Mesodermal cell (in vitro differentiated cells): ENCODE results near the gene CREBBP.

Experiments
- H3K27ac ChIP-seq: 2 replicates; pipeline ENCODE4 v1.7.0; 2013; ENCODE audit warnings: mild to moderate bottlenecking, low read depth, low read length, moderate library complexity; ENCODE audit not compliant: severe bottlenecking
- H3K36me3 ChIP-seq: 2 replicates; pipeline ENCODE4 v1.7.1; 2013; ENCODE audit warnings: mild to moderate bottlenecking, low read length, moderate library complexity; ENCODE audit not compliant: control insufficient read depth, insufficient read depth
- H3K4me1 ChIP-seq: one replicate; pipeline ENCODE4 v1.7.1; 2013; ENCODE audit warnings: mild to moderate bottlenecking, low read length; ENCODE audit not compliant: insufficient read depth, control insufficient read depth, poor library complexity, severe bottlenecking
- H3K4me3 ChIP-seq: 2 replicates; pipeline ENCODE4 v1.7.0; 2013; ENCODE audit warnings: low read length, control low read depth, mild to moderate bottlenecking; ENCODE audit not compliant: insufficient read depth, poor library complexity, severe bottlenecking; ENCODE audit errors: extremely low read depth
- H3K9me3 ChIP-seq: 2 replicates; pipeline ENCODE4 v1.7.1; 2013; ENCODE audit warnings: mild to moderate bottlenecking, low read length, moderate library complexity; ENCODE audit not compliant: control insufficient read depth
- WGBS, 2 experiments: methylation state at CpG; one replicate each; pipeline ENCODE4 v1.1.5; 2013; ENCODE audit warnings: missing lambda C conversion rate in 2 of 2; ENCODE audit not compliant: insufficient coverage in 2 of 2; 5-methylcytosine and 5-hydroxymethylcytosine counted together

CREBBP gene

DNA sequence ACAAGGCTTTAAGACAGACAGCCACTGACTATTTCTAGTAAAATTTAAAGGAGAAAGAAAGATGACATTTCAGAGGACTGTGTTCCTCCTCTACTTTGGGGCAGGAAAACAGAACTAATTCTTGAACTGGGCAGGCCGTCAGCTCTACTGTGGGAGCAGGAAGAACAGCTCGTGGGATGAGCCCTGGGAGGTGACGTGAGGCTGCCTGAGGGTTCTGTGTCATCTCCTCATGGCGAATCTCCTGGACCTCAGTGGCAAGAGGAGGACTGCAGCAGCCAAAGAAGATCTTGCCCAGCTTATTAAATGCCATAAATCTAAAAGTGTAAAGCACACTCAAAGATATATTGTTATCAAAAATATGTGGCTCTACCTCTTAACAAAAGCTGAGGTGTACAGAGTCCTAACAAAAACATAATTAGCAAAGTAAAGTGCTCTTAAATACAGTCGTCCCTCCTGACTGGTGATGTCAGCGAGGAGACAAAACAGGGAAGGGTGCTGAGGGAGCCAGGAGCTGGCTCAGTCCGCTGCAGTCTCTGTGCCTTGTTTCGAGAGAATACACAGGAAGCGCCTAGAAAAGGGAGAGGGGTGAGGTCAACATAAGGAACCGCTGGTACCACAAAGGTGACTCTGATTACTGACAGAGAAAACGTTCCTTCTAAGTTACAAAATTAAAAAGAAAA, 58.0 kb downstream of the CREBBP start:
- H3K36me3 ChIP-seq = peaks cover 5% of the 10 kb centered on the region
- H3K4me3 ChIP-seq = no peak overlapping the region
- H3K27ac ChIP-seq = no peak overlapping the region
- H3K9me3 ChIP-seq = no peaks in the 10 kb centered on the region
- H3K4me1 ChIP-seq = peaks cover 20% of the 10 kb centered on the region
- 88 to 95% methylated on average over 8 of the region's 11 CpGs for WGBS, 2 experiments

DNA sequence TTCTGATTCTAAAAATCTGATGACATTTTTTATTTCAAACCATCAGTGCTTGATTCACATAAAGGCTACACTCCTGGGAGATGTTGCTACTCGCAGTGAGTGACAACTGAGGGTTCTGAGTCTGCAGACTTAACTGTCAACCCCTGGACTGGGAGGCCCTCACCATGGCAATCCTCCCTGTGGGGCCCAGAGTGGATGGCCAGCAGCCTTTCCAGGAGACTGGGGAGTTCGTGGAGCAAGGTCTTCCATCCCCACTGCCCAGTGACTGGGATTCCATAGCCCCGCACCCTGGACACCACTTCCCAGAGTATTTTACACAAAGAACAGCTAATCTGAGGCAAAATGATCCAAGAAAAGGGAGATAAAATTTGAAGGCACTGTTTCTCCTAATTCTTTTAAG, 59.3 kb downstream of the CREBBP start:
- Histone ChIP-seq H3K4me3 (no peak overlapping the region), H3K36me3 (peaks cover 5% of the 10 kb centered on the region), H3K9me3 (no peaks in the 10 kb centered on the region), H3K27ac (no peak overlapping the region), H3K4me1 (peaks cover 20% of the 10 kb centered on the region)
- WGBS, 2 experiments = 90 to 100% methylated on average over 1 to 2 of the region's 3 CpGs

DNA sequence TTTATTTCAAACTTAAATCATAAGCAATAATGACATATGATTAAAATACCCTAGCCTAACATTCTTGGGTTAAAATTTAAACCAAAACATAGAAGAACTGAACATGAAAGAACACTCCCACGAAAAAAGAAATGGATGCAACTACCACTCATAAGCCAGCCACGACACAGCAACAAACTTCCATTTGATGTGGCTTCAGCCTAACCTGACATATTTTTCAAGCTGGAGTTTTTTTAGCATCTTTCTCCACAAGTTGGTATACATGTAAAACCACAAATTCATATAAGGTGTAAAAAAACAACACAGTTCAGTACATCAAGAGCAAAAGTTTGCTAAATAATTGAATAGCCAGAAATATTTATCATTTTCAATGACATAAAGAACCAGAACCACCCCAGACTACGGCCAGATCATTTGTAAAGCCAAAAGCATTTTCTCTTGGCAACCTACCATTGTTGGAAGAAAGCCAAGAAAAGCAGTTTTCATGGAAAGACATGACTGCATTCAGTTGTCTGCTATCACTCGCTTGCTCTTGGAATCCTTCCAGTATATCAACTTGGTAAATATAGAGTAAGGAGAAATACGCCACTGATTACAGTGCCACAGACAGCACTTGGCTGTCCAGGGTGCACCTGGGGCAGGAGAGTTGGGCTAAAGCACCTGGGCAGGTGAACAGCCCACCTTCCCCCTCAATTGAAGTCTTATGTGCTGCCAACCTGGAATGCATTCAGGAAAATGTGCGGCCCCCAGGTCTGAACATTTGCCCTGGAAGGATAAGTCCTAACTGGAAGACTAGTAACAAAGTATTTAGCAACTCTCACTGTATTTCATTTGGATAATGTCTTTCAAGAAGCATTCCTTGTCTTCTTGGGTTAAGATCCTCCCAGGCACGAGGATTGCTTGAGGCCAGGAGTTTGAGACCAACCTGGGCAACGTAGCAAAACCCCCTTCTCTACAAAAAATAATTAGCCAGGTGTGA, 60.5 kb downstream of the CREBBP start:
- Histone ChIP-seq H3K4me3 (no peak overlapping the region), H3K36me3 (peaks cover 5% of the 10 kb centered on the region), H3K9me3 (no peaks in the 10 kb centered on the region), H3K4me1 (peaks cover 20% of the 10 kb centered on the region), H3K27ac (no peak overlapping the region)
- 96 to 98% methylated on average over 5 of the region's 8 CpGs for WGBS, 2 experiments

DNA sequence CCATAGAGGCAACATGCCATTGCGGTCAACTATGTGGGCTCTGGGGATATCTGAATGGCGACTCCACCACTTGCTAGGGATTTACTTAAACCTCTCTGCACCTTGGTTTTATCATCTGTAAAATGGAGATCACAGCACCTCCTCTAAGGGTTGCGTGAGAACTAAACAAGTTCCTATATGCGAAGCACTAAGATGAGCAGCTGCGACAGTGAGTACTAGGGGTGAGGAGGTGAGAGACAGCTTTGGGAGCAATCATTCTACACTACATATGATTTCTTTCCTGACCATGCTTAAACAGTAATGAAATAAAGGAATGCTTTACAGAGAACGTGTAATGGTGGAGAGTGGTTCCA, 61.4 kb downstream of the CREBBP start:
- Histone ChIP-seq H3K36me3 (peaks cover 5% of the 10 kb centered on the region), H3K4me3 (no peak overlapping the region), H3K4me1 (peaks cover 14% of the 10 kb centered on the region), H3K27ac (no peak overlapping the region), H3K9me3 (no peaks in the 10 kb centered on the region)
- 100% methylated on average over 1 to 3 of the region's 6 CpGs for WGBS, 2 experiments

DNA sequence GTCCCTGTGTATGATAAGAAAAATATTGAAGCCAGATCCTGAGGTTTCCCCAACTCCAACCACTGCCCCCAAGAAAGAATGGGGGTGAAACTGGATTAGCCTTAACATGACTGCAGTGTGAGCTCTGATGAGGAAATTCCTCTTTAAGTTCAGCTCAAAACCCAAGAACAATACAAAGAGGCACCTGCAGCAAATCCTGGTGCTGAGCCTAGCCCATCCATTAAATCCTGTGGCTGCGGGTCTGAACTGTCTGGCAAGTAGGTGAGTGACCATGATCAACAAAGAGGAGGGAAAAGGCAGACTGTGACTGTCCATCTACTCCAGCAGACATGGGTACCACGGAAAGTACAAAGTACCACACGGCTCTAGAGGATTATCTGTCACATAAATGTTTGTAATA, 64.2 kb downstream of the CREBBP start:
- Histone ChIP-seq H3K4me3 (no peak overlapping the region), H3K36me3 (no peaks in the 10 kb centered on the region), H3K4me1 (no peaks in the 10 kb centered on the region), H3K27ac (no peak overlapping the region), H3K9me3 (no peaks in the 10 kb centered on the region)
- 83 to 100% methylated on average over 1 of the region's 3 CpGs for WGBS, 2 experiments

DNA sequence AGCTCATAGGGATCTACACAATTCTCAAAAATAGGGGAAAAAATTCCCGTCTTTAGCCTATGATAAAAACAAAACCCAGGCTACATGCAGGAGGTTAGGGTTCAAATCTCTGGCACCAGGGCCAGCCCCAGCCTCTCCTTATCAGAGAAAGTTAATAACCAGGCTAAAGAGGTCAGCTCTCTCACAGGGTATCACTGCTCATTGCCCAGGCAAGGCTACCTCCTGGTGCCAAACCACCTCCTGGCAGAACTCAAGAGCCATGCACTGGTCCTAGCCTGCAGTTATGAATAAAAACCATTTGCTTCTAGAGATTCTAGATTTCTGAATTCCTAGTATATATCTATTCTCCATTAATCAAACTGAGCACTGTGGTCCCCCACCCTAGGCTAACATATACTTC, 65.8 kb downstream of the CREBBP start:
- 100% methylated on average over 1 of the region's 1 CpG; no CpG with 5 or more reads in 1 of the 2 experiments for WGBS, 2 experiments
- no peak overlapping the region for H3K27ac ChIP-seq
- peaks cover 14% of the 10 kb centered on the region for H3K36me3 ChIP-seq
- H3K9me3 ChIP-seq = no peaks in the 10 kb centered on the region
- no peak overlapping the region for H3K4me3 ChIP-seq
- H3K4me1 ChIP-seq = no peaks in the 10 kb centered on the region

DNA sequence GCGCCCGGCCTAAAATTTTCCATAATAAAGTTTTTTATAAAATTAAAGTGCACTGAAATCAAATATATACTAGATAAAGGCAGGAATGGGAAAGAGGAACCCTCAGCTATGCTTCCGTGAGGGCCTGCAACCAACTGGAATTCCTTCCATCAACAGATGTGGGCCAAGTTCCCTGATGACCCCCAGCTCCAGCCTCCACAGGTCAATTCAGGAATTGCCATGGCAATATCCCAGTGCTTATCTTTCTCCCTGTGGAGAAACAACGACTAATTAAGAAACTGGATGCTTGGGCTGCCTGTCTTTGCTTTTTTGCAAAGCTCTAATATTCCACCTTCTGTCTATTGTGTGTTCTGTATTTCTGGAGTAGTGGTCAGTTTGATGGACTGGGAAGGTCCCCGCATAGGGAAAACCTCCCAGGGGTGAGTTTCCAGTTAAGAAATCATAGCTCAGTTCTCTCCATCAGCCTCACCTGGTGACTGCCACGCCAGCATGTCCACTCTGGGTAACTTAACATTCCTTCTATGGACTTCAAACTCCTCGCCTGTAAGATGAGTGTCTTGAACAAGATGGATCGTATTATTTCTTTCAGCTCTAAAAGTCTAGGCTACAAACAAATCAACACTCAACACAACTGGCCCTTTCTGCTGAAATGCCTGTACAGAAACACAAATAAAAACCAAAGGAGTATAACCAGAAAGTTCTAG, 67.9 kb downstream of the CREBBP start:
- Histone ChIP-seq H3K36me3 (peaks cover 32% of the 10 kb centered on the region), H3K9me3 (no peaks in the 10 kb centered on the region), H3K27ac (no peak overlapping the region), H3K4me1 (no peaks in the 10 kb centered on the region), H3K4me3 (no peak overlapping the region)
- 95 to 100% methylated on average over 2 to 5 of the region's 8 CpGs for WGBS, 2 experiments

DNA sequence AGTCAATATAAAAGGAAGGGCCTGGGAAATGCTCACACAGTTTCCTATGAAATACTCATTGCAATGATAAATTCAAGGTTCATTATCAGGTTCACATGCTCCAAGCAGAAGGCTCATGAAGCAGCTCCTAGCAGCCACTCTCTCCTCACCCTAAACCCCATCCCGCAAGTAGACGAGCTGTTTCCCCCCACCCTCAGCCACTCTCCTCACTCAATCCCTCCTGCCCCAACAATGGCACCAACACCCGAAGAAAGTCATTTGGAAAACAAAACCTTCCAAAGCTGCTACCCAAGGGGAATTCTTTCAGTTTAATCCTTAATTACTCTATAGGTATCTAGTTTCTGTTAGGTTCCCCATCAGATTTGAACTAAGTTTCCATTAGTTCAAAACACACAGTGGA, 69.7 kb downstream of the CREBBP start:
- Histone ChIP-seq H3K4me3 (no peak overlapping the region), H3K9me3 (no peaks in the 10 kb centered on the region), H3K36me3 (peaks cover 44% of the 10 kb centered on the region), H3K4me1 (no peaks in the 10 kb centered on the region), H3K27ac (no peak overlapping the region)
- 95 to 96% methylated on average over 3 of the region's 3 CpGs for WGBS, 2 experiments

DNA sequence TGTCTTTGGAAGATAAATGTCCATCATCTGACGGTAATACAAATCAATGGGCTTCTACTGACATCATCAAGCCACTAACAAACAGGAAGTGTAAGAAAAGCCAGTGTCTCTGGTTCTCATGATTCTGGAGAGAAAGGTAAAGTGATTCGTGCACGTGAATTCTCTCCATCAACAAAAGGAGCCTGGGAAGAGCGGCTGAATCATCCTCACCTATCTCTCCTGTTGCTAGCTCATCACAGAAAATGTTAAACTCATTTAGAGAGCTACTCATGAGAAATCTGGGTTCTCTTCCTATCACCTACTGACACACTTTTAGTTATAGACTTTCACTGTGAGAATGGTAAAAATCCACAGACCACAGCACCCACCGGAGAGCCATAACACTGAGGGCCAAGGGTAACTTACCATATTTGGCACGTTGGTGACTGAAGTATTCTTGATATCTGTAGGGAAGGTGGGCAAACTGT, 70.3 kb downstream of the CREBBP start:
- H3K9me3 ChIP-seq = no peaks in the 10 kb centered on the region
- H3K27ac ChIP-seq = no peak overlapping the region
- 93 to 100% methylated on average over 3 of the region's 6 CpGs for WGBS, 2 experiments
- H3K4me1 ChIP-seq = no peaks in the 10 kb centered on the region
- peaks cover 50% of the 10 kb centered on the region for H3K36me3 ChIP-seq
- no peak overlapping the region for H3K4me3 ChIP-seq

DNA sequence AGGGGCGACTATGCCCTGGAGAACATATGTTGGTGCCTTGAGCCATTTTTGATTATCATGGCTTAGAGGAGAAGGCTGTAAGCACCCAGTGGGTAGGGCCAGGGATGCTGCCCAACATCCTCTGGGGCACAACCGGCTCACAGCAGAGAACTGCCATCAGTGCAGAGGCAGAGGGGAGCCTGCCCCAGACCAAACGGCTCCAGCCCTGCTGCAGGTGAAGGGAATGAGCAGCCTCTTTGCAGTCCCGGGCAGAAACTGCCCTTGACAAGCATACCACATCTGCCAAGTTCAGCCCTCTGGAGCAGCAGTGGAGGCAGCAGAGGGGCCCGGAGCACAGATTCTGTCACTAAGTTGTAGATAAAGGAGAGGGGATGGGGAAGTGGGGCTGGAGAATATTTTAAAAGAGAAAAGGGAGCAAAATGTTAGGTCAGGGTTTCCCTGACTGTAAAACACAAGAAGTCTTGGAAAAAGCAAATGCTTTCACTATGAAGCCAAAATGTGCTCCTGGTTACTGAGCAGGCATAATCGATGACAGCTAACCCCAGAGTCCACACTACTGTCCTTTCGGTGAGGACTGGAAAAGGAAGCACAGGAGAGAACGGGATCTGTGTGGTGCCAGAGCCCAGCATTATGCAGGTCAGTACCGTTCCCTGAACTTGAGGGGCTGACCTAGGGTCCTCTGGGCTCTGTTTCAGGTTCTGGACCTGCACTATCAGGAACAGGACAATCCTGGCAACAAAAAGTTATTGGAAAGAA, 72.0 kb downstream of the CREBBP start:
- Histone ChIP-seq H3K9me3 (no peaks in the 10 kb centered on the region), H3K4me3 (no peak overlapping the region), H3K4me1 (no peaks in the 10 kb centered on the region), H3K27ac (no peak overlapping the region), H3K36me3 (peaks cover 54% of the 10 kb centered on the region)
- WGBS, 2 experiments = 90 to 93% methylated on average over 6 to 7 of the region's 9 CpGs
